CD4-positive, CD25-positive, alpha-beta regulatory T cell (primary cell): ENCODE results near the gene DBH. TPM values are rescaled to one million over a fixed set of nuclear protein-coding genes. Genes with fewer than 3 reads are reported as not detected.
A peak's percentile ranks its signal among the peaks of the same experiment; 100 is the strongest.

ENCODE experiments used
- ATAC-seq, 2 donors: fragments of 150-1000 bp; cut with Tn5 transposase; one replicate each; pipeline ENCODE4 v1.10.0; 2021; ENCODE audit warnings: low read depth in 2 of 2, moderate number of reproducible peaks in 2 of 2, moderate library complexity in 1 of 2
- DNase-seq, 3 donors: peaks; one replicate each; pipeline versions ENCODE4 v3.0.0 to v3.0.0-alpha.2; 2012 to 2022; ENCODE audit warnings: mixed read lengths in 1 of 3
- H3K27ac ChIP-seq: one replicate; pipeline ENCODE4 v1.7.0; 2013; ENCODE audit warnings: mild to moderate bottlenecking, low read length; ENCODE audit not compliant: insufficient read depth, poor library complexity, severe bottlenecking
- H3K27me3 ChIP-seq: one replicate; pipeline ENCODE4 v1.7.0; 2013; ENCODE audit warnings: low read length; ENCODE audit not compliant: control insufficient read depth, insufficient read depth
- H3K36me3 ChIP-seq: one replicate; pipeline ENCODE4 v1.7.0; 2013; ENCODE audit warnings: mild to moderate bottlenecking, low read length, moderate library complexity; ENCODE audit not compliant: control insufficient read depth, insufficient read depth
- H3K4me1 ChIP-seq: 2 replicates; pipeline ENCODE4 v1.7.0; 2013; ENCODE audit warnings: mild to moderate bottlenecking, low read length; ENCODE audit not compliant: insufficient read depth, control insufficient read depth, poor library complexity, severe bottlenecking
- H3K4me3 ChIP-seq: one replicate; pipeline ENCODE4 v1.7.0; 2013; ENCODE audit warnings: low read depth, mild to moderate bottlenecking, low read length, moderate library complexity
- H3K9me3 ChIP-seq, 2 experiments: 1 replicate in 1 of 2; 2 replicates in 1 of 2; pipeline ENCODE4 v1.7.0; 2013; ENCODE audit warnings: low read length in 2 of 2, mild to moderate bottlenecking in 1 of 2, moderate library complexity in 1 of 2; ENCODE audit not compliant: control insufficient read depth in 2 of 2
- H3K27ac Mint-ChIP-seq, 3 donors: one replicate each; pipeline ENCODE4 v1.8.0; 2020 to 2022; ENCODE audit warnings: mild to moderate bottlenecking in 3 of 3, mixed read lengths in 3 of 3, moderate library complexity in 2 of 3
- H3K27me3 Mint-ChIP-seq: one replicate; pipeline ENCODE4 v1.8.0; 2022; ENCODE audit warnings: mild to moderate bottlenecking, mixed read lengths
- H3K36me3 Mint-ChIP-seq: one replicate; pipeline ENCODE4 v1.8.0; 2020; ENCODE audit warnings: mixed read lengths
- H3K4me1 Mint-ChIP-seq, 4 donors: one replicate each; pipeline ENCODE4 v1.8.0; 2020 to 2022; ENCODE audit warnings: mixed read lengths in 4 of 4, mild to moderate bottlenecking in 1 of 4
- H3K4me3 Mint-ChIP-seq, 4 donors: one replicate each; pipeline ENCODE4 v1.8.0; 2020 to 2022; ENCODE audit warnings: mild to moderate bottlenecking in 4 of 4, mixed read lengths in 4 of 4, moderate library complexity in 3 of 4
- H3K9me3 Mint-ChIP-seq, 7 donors: one replicate each; pipeline ENCODE4 v1.8.0; 2020 to 2022; ENCODE audit warnings: mixed read lengths in 7 of 7, mild to moderate bottlenecking in 3 of 7, moderate library complexity in 2 of 7
- polyA plus RNA-seq, 4 donors: library from polyadenylated mRNA; unstranded; fragments of 300-500 nt; fragmentation: Illumina TruSeq; gene quantifications; one replicate each; pipeline ENCODE4 v1.2.3, GENCODE V29; 2021
- total RNA-seq: library from RNA; stranded (reverse); gene quantifications from one replicate; pipeline ENCODE4 v1.2.3, GENCODE V29; 2022

The DBH gene
- total and polyA plus RNA-seq, 5 donors from 2014 or later = 0.12 TPM; not detected in 4

DNA sequence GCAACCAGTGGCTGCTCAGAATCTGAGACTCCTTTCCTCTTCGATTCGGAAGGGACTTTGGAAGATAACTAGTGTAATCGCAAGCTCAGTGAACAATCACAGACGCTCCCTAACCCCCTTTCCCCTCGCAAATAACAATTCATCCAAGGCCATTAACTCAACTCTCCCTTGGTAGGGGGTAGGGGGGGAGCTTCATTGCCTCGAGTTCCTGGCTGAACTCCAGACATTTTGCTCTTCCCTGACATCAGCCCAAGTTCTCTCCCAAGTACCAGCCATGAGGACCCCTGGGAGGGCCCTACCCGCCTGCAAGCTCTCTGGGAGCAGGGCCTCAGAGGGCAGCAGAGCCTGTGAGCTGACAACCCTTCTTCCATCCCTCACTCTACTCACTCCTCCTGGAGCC lies 35.4 kb upstream of the DBH start:
- Mint-ChIP-seq H3K27ac (no peak overlapping the region), H3K36me3 (no peaks in the 10 kb centered on the region), H3K4me3 (no peak overlapping the region), H3K4me1 (peaks cover 0 to 3% (median 0%) of the 10 kb centered on the region in 4 donors), H3K9me3 (peaks cover 1 to 12% (median 7%) of the 10 kb centered on the region in 7 donors), H3K27me3 (peaks cover 8% of the 10 kb centered on the region)
- no peaks in the 10 kb centered on the region for H3K27me3 ChIP-seq
- DNase-seq (no peak), ATAC-seq (no peak)
- no peaks in the 10 kb centered on the region for H3K36me3 ChIP-seq
- no peak overlapping the region for H3K4me3 ChIP-seq
- no peaks in the 10 kb centered on the region for H3K4me1 ChIP-seq
- peaks cover 14 to 23% of the 10 kb centered on the region in 2 experiments for H3K9me3 ChIP-seq
- no peak overlapping the region for H3K27ac ChIP-seq

DNA sequence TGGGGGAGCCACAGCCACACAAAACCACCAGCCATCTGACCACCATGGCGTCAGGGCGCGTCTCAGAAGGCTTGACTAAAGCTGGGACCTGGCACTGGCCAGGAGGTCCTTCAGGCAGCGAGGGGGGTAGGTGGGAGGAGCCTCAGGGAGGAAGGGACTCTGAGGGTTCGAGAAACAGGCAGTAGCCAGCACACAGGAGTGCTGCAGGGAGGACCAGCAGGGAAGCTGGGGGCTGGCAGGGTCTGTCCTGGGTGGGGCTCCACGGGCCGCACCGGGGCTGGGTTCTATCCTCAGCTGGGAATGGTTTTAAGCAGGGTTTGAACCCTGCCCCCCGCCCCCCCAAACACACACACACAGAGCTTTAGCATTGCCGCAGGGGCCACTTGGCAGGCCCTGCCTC lies 34.4 kb upstream of the DBH start:
- H3K27ac Mint-ChIP-seq = no peak overlapping the region
- ATAC-seq (no peak), DNase-seq (no peak)
- no peaks in the 10 kb centered on the region for H3K36me3 Mint-ChIP-seq
- H3K27me3 Mint-ChIP-seq = peaks cover 7% of the 10 kb centered on the region
- no peak overlapping the region for H3K4me3 Mint-ChIP-seq
- peaks cover 0 to 3% (median 0%) of the 10 kb centered on the region in 4 donors for H3K4me1 Mint-ChIP-seq
- peaks cover 11 to 14% of the 10 kb centered on the region in 2 experiments for H3K9me3 ChIP-seq
- H3K9me3 Mint-ChIP-seq = peaks cover 1 to 12% (median 7%) of the 10 kb centered on the region in 7 donors
- no peak overlapping the region for H3K27ac ChIP-seq
- no peaks in the 10 kb centered on the region for H3K4me1 ChIP-seq
- H3K4me3 ChIP-seq = no peak overlapping the region
- no peaks in the 10 kb centered on the region for H3K27me3 ChIP-seq
- H3K36me3 ChIP-seq = no peaks in the 10 kb centered on the region

DNA sequence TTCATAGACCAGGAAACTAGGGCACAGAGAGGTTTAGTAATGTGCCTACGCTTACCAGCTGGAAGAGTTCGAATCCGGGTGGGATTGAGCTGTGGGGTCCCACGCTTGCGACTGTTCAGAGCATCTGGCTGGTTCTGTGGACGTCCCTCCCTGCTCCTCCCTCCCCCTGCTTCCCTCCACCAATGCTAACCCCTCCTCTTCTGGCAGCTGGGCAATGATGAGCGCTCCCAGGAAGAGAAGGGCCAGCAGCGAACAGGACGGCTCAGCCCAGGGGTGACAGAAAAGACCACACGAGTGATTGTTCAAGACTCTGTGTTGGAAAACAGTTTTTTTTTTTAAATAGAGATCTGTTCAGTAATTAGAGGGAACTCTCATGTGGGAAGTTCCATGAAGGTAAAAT lies 33.9 kb upstream of the DBH start:
- no peak overlapping the region for H3K27ac ChIP-seq
- no peak for ATAC-seq
- H3K4me3 Mint-ChIP-seq = no peak overlapping the region
- no peak overlapping the region for H3K4me3 ChIP-seq
- H3K4me1 ChIP-seq = no peaks in the 10 kb centered on the region
- H3K27ac Mint-ChIP-seq = no peak overlapping the region
- H3K36me3 Mint-ChIP-seq = no peaks in the 10 kb centered on the region
- H3K36me3 ChIP-seq = no peaks in the 10 kb centered on the region
- H3K9me3 ChIP-seq = peaks cover 6 to 9% of the 10 kb centered on the region in 2 experiments
- peaks cover 0 to 3% (median 0%) of the 10 kb centered on the region in 4 donors for H3K4me1 Mint-ChIP-seq
- peaks cover 0 to 7% (median 3%) of the 10 kb centered on the region in 7 donors for H3K9me3 Mint-ChIP-seq
- no peak for DNase-seq
- peaks cover 12% of the 10 kb centered on the region for H3K27me3 Mint-ChIP-seq
- no peaks in the 10 kb centered on the region for H3K27me3 ChIP-seq

DNA sequence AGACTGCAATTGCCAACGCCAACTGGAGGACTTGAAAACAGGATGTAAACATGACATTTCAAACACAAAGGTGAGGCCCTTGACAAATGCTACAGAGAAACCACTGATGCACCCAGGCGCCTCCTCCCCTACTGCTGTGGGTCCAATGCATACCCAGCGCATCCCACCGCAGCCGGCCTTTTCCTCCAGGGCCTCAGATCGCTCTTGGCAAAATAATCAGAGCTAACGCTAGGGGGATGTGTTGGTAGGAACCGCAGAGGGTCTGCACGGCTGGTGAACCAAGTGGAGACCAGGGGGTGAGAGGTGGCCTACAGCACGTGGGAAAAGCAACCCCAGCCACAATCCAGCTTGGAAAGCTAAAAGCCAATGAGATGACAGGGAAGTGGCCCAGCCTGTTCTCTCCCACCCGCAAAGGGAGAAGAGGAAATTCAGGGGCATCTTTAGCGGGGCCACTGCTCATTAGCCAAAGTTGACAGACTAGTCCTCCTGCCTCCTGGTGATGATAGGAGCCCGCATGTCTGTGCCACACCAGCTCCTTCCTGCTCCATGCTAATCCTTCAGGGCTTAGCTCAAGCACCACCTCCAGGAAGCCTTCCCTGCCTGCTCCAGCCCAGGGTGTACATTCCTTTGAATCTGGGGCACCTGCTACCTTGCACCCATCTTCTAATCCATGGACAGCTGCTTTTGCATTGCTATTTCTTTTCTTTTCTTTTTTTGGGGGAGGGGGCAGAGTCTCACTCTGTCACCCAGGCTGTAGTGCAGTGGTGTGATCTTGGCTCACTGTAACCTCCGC lies 32.8 kb upstream of the DBH start:
- no peak overlapping the region for H3K4me3 ChIP-seq
- H3K4me1 ChIP-seq = no peaks in the 10 kb centered on the region
- Mint-ChIP-seq H3K4me3 (no peak overlapping the region), H3K27ac (no peak overlapping the region), H3K36me3 (no peaks in the 10 kb centered on the region), H3K4me1 (peaks cover 0 to 4% (median 0%) of the 10 kb centered on the region in 4 donors), H3K27me3 (peaks cover 23% of the 10 kb centered on the region), H3K9me3 (peaks cover 0 to 4% (median 0%) of the 10 kb centered on the region in 7 donors)
- no peaks in the 10 kb centered on the region for H3K36me3 ChIP-seq
- no peak for ATAC-seq
- H3K27me3 ChIP-seq = peaks cover 2% of the 10 kb centered on the region
- no peak for DNase-seq
- no peaks in the 10 kb centered on the region for H3K9me3 ChIP-seq
- no peak overlapping the region for H3K27ac ChIP-seq

DNA sequence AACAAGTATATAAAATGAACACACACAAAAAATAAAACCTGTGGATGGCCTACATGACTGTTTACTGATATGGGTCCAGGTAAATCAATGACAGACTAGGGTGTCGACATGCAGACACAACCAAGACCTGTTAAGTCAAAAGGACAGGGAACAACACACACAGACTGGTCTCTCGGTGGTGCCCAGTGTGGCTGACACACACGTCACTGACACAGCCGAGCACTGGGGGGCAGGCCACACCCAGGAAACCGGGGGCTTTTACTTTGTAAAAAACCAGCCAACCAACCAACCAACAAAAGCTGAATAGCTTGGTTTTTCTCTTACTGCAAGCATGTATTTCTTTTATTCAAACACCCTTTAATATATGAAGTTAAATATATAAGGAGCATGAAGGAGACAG lies 31.9 kb upstream of the DBH start:
- DNase-seq (peak in 1 of 3 donors; percentile 31), ATAC-seq (no peak)
- Mint-ChIP-seq H3K9me3 (peaks cover 0 to 4% (median 0%) of the 10 kb centered on the region in 7 donors), H3K27me3 (peaks cover 25% of the 10 kb centered on the region), H3K4me3 (no peak overlapping the region), H3K27ac (no peak overlapping the region), H3K36me3 (no peaks in the 10 kb centered on the region), H3K4me1 (peaks cover 0 to 6% (median 0%) of the 10 kb centered on the region in 4 donors)
- H3K27me3 ChIP-seq = peaks cover 2% of the 10 kb centered on the region
- no peak overlapping the region for H3K4me3 ChIP-seq
- no peaks in the 10 kb centered on the region for H3K4me1 ChIP-seq
- no peak overlapping the region for H3K27ac ChIP-seq
- no peaks in the 10 kb centered on the region for H3K9me3 ChIP-seq
- H3K36me3 ChIP-seq = no peaks in the 10 kb centered on the region

DNA sequence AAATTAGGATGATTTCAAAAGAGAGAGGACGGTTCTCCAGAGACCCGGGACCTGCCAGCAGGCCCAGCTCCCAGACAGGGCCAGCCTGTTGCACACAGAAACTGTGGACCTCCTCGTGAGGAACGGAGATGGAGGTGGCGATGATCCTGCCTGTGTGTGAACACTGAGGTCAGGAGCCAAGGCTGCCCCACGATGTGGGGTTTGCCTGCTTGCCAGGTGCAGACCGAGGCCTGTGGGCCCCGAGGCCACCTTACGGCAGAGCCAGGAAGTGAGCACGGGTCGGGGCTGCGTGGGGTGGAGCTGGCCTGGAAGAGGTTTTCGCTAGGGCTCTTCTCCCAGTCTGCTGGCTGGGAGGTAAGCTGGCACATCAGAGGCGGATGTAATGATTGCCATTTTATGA lies 31.3 kb upstream of the DBH start:
- H3K4me1 Mint-ChIP-seq = peaks cover 0 to 11% (median 0%) of the 10 kb centered on the region in 4 donors
- H3K27me3 Mint-ChIP-seq = peaks cover 29% of the 10 kb centered on the region
- H3K36me3 ChIP-seq = no peaks in the 10 kb centered on the region
- H3K9me3 Mint-ChIP-seq = peaks cover 0 to 4% (median 0%) of the 10 kb centered on the region in 7 donors
- H3K4me3 ChIP-seq = no peak overlapping the region
- no peak overlapping the region for H3K27ac Mint-ChIP-seq
- peaks cover 2% of the 10 kb centered on the region for H3K27me3 ChIP-seq
- no peaks in the 10 kb centered on the region for H3K4me1 ChIP-seq
- ATAC-seq = no peak
- H3K4me3 Mint-ChIP-seq = no peak overlapping the region
- no peaks in the 10 kb centered on the region for H3K36me3 Mint-ChIP-seq
- no peak for DNase-seq
- no peaks in the 10 kb centered on the region for H3K9me3 ChIP-seq
- no peak overlapping the region for H3K27ac ChIP-seq

DNA sequence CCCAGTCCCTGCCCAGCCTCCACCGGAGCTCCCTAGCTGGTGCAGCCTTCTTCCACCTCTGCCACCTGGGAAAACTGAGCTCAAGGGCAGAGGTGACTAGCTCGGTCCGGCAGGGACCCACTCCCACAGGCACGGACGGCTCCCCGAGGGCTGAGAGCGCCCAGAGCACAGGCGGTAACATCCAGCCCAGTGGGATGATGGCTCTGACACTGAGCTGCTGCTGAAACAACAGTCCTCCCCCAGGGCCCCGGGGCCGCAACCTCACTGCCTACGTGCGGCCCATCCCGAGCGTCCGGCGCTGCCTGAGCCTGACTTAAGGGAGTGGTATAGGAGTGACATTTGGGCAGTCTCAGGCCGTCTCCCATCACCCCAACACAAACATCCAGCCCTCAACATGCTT lies 30.7 kb upstream of the DBH start:
- H3K9me3 ChIP-seq = no peaks in the 10 kb centered on the region
- no peak overlapping the region for H3K4me3 ChIP-seq
- no peak overlapping the region for H3K27ac ChIP-seq
- Mint-ChIP-seq H3K9me3 (peaks cover 0 to 4% (median 0%) of the 10 kb centered on the region in 7 donors), H3K4me3 (no peak overlapping the region), H3K4me1 (peaks cover 0 to 11% (median 0%) of the 10 kb centered on the region in 4 donors), H3K27me3 (peaks cover 34% of the 10 kb centered on the region), H3K27ac (no peak overlapping the region), H3K36me3 (no peaks in the 10 kb centered on the region)
- peaks cover 2% of the 10 kb centered on the region for H3K27me3 ChIP-seq
- no peak for DNase-seq
- no peaks in the 10 kb centered on the region for H3K4me1 ChIP-seq
- no peak for ATAC-seq
- H3K36me3 ChIP-seq = no peaks in the 10 kb centered on the region
